Fibroblast of the aortic adventitia (primary cell): Measurements from ENCODE around the gene USPL1. TPM values are rescaled to one million over a fixed set of nuclear protein-coding genes. Genes with fewer than 3 reads are reported as not detected.

Source experiments
- DNase-seq: peaks from one replicate; pipeline ENCODE4 v3.0.0-alpha.2; 2010; ENCODE audit warnings: low read depth
- H3K4me3 ChIP-seq: 2 replicates; pipeline ENCODE4 v1.5.1; 2011; ENCODE audit warnings: low read depth, mild to moderate bottlenecking, control low read depth, low read length, moderate library complexity
- total RNA-seq: library from RNA; depleted of rRNA; stranded (reverse); fragments of >200 nt; gene quantifications from 2 replicates; pipeline ENCODE4 v1.2.3, GENCODE V29; 2012; ENCODE audit warnings: low replicate concordance
- TF ChIP-seq, protein P1 (sequence below): IDR thresholded peaks from 2 replicates; pipeline ENCODE4 v1.5.1; 2011; ENCODE audit warnings: mild to moderate bottlenecking, low read length, control low read depth, inconsistent platforms; ENCODE audit not compliant: insufficient read depth

USPL1 gene
- total RNA-seq = 17.0 and 20.3 TPM in 2 replicates

DNA sequence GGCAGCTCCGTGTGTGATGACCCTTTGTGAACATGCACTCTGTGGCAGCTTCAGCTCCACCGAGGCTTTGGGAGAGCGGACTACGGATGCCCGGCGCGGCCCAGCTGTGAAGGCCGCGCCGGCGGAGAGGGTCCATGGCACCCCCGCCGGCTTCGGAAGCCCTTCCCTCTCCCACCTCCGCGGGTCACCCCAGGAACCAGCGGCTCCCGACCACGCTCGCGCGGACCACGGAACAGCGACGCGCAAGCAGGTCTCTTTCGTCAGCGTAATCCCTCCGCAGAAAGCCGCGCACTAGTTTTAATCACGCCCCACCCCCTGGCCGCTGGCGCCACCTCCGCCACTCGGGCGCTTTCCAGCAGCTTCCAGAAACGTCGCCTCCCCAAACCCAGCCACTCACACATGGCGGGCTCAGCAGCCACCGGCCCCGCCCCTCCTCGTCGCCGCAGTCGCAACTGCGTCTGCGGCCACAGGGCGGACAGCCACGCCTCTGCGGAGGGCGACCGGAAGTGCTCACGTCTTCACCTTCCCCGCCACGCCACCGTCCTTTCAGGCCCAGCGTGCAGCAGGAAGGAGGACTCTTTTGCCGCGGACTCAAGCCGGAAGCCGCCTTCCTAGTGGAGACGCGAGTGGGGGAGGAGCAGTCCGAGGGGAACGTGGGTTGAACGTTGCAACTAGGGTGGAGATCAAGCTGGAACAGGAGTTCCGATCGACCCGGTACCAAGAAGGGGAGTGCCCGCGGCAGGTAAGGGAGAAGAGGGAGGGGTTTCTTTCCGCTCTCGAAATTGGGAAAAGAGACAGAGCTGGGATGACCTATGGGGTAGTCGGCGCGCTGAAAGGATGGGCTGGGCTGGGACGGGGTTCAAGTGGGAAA is at the start of gene USPL1:
Gene USPL1 (plus strand): TSS at position 606 of the 871 bp plus-strand sequence. CDS start 3,221 bp downstream, outside the sequence.
- H3K4me3 ChIP-seq = peak within 1 kb of the TSS; percentile 97
- TF ChIP-seq, protein P1, sequence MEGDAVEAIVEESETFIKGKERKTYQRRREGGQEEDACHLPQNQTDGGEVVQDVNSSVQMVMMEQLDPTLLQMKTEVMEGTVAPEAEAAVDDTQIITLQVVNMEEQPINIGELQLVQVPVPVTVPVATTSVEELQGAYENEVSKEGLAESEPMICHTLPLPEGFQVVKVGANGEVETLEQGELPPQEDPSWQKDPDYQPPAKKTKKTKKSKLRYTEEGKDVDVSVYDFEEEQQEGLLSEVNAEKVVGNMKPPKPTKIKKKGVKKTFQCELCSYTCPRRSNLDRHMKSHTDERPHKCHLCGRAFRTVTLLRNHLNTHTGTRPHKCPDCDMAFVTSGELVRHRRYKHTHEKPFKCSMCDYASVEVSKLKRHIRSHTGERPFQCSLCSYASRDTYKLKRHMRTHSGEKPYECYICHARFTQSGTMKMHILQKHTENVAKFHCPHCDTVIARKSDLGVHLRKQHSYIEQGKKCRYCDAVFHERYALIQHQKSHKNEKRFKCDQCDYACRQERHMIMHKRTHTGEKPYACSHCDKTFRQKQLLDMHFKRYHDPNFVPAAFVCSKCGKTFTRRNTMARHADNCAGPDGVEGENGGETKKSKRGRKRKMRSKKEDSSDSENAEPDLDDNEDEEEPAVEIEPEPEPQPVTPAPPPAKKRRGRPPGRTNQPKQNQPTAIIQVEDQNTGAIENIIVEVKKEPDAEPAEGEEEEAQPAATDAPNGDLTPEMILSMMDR = peak; percentile 24
- peak; percentile 99 for DNase-seq

DNA sequence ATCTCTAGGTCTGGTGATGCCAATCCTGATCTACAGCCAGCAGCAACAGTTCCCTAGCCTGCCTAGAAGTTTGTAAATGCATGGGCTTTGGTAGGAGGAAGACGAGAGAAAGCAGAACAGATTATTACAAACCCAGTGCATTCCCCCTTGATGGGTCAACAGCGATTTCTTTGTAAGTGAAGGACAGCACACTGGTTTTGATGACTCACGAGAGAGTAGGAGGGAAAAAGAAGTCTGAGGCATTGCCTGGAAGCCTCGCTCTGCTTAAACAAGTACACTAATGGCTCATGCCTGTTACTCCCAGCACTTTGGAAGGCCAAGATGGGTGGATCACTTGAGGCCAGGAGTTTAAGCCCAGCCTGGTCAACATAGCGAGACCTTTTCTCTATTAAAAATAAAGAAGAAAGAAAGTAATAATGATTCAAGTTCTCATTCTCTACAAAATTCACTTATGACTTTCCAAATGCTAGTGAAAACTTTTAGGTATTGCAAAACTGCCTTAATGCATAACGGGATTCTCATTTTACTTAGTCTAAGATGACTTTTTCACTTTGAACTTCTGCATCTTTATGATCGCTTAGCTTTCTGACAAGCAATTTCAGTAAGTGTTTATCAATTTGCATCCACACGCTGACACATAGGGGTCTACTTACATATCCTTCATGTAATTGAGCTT is 47.7 kb upstream of the USPL1 start:
- peak; percentile 96 for DNase-seq
- no peak overlapping the region for H3K4me3 ChIP-seq
- TF ChIP-seq, protein P1 = no peak

DNA sequence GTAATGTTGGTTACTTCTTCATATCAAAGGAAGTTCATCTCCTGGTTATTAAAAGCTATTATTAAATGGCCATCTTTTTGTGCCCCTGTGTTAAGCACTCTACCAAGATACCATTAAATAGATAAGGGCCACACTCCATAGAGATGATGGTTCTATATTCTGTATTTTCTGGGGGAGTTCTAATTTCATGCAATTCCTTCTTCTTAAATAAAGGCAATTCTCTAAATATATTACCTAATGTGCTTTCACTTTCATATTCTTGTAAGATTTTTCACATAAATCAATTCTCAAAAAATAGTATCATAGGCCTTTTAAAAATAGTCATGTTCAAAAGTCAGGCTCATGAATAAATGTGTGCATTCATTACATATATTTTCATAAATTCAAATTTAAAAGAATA is 47.0 kb upstream of the USPL1 start:
- TF ChIP-seq, protein P1 = no peak
- DNase-seq = no peak
- no peak overlapping the region for H3K4me3 ChIP-seq

DNA sequence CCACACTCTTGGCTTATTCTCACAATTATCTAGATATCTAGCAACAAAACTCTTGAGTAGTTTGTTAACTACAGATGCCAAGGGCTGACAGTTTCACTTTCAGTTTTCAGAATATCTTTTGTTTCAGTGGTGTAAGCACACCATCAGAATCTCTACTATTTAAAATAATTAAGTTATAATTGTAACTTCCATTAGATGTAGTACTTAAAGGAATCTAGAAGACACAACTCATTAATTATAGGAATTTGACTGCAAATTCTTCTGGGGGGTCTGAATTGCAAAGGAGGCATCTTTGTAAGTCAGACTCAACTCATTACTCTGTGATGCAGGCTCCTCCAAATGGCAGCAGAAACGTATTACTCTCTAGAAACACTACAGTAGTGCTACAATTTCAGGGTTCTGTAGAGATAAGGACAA is 44.9 kb upstream of the USPL1 start:
- TF ChIP-seq, protein P1 = peak; percentile 40
- DNase-seq = peak; percentile 70
- H3K4me3 ChIP-seq = peak overlapping the region; percentile 53

DNA sequence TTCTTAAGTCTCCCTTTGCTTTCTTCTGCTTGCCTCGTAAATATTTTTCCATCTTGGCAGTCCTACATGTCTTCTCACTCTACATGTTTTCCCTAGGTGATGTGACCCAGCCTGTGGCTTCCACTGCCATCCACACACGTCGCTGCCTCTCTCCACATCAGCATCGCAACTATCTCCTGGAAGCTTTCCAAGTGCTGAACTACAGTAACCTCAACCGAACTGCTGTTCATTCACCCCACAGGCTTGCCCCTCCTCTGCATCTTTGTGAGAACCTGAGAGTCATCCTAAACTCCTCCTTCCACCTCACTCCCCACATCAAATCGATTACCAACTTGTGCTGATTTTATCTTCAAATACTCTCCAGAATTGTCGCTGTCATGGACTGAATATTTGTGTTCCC is 41.2 kb upstream of the USPL1 start:
- TF ChIP-seq, protein P1 = no peak
- DNase-seq = peak; percentile 35
- no peak overlapping the region for H3K4me3 ChIP-seq

DNA sequence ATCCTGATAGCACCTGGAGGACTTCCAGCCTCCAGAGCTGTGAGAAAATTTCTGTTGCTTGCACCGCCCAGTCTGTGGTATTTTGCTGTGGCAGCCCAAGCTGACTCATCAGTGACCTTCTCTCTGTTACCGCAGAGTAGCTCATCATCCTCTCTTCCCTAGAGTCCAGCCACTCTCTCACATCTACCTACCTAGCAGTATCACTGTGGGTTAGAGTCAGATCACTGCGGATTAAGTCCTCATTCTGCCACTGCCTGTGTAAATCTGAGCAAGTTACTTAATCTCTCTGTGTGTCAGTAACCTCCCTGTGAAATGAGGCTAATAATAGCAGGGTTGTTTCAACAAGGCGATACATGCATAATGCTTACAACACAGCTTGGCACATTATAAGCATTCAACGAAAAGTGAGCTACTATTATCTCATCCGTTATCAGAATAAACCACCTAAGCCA is 40.3 kb upstream of the USPL1 start:
- no peak overlapping the region for H3K4me3 ChIP-seq
- TF ChIP-seq, protein P1 = no peak
- peak; percentile 86 for DNase-seq
